Upper lobe of left lung (tissue), 4 donors: ENCODE data around the gene FCGR2B.

Experiments used
- EP300 ChIP-seq, 4 donors: sonication (generic); formaldehyde crosslinking; IDR thresholded peaks; one replicate each; pipeline ENCODE4 v1.5.1; 2017; ENCODE audit warnings: antibody characterized with exemption in 4 of 4, control low read depth in 2 of 4
- POLR2A ChIP-seq, 4 donors: fragments of 450-650 bp; IDR thresholded peaks; one replicate each; pipeline ENCODE4 v1.5.1; 2016 to 2017; ENCODE audit warnings: antibody characterized with exemption in 4 of 4, mild to moderate bottlenecking in 2 of 4
- POLR2AphosphoS5 ChIP-seq, 2 donors: sonication (generic); formaldehyde crosslinking; IDR thresholded peaks; one replicate each; pipeline ENCODE4 v1.5.1; 2017; ENCODE audit warnings: antibody characterized with exemption in 2 of 2
- TF ChIP-seq, protein P1 (sequence below), 6 experiments: fragments of 450-650 bp in 4 of 6; fragments of 200-600 bp in 2 of 6; sonication (generic) in 2 of 6; IDR thresholded peaks; one replicate each; pipeline ENCODE4 v1.5.1; 2016 to 2019; ENCODE audit warnings: antibody characterized with exemption in 6 of 6

DNA sequence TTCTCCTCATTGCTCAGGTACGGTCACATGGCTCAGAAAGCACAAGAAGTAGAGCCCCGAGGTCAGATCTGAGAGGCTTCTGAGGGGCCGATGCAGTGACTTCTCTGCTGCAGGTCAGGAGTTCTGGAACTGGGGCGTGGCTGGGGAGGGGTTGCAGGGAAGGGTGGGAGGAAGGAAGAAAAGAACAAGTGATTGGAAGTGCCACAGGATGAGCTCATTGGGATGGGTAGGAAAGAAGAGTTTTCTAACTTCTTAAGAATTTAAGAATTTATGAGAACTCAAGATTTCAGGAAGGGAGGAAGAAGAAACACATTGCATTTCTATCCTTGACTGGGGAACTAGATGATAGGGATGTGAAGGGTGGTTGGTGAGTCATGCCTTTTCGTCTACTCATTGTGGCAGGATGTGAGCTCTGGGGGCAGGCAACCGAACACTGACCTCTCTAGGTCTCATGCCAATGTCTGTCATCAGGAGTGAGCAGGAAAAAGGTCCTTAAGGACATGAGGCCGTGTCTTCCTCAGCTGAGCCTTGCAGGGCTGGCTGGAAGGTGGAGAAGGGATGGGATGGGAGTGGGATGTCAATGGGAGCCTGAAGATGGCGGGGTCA is 58.9 kb downstream of the FCGR2B start:
- TF ChIP-seq, protein P1, sequence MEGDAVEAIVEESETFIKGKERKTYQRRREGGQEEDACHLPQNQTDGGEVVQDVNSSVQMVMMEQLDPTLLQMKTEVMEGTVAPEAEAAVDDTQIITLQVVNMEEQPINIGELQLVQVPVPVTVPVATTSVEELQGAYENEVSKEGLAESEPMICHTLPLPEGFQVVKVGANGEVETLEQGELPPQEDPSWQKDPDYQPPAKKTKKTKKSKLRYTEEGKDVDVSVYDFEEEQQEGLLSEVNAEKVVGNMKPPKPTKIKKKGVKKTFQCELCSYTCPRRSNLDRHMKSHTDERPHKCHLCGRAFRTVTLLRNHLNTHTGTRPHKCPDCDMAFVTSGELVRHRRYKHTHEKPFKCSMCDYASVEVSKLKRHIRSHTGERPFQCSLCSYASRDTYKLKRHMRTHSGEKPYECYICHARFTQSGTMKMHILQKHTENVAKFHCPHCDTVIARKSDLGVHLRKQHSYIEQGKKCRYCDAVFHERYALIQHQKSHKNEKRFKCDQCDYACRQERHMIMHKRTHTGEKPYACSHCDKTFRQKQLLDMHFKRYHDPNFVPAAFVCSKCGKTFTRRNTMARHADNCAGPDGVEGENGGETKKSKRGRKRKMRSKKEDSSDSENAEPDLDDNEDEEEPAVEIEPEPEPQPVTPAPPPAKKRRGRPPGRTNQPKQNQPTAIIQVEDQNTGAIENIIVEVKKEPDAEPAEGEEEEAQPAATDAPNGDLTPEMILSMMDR (IDR thresholded peaks at IDR 0.05): no peak
- TF ChIP-seq POLR2A (IDR thresholded peaks at IDR 0.05) (no peak), EP300 (IDR thresholded peaks at IDR 0.05) (no peak), POLR2AphosphoS5 (IDR thresholded peaks at IDR 0.05) (no peak)
